ENCODE results near the gene ANKMY1.
A peak's percentile ranks its signal among the peaks of the same experiment; 100 is the strongest.

The ANKMY1 gene

GRCh38 chr2:240586198-240586918 lies 28.6 kb upstream of the ANKMY1 start, which contains the start of gene CAPN10 (continued):
- peak; percentile 66 for TF ChIP-seq ZNF518A (tag by site-specific recombination; conservative IDR thresholded peaks at IDR 0.05; ENCODE audit: low read depth)
- no peak for TF ChIP-seq ZNF645 (tag by site-specific recombination; IDR thresholded peaks at IDR 0.05)
- peak; percentile 83 for TF ChIP-seq ZEB2 (tag by site-specific recombination; IDR thresholded peaks at IDR 0.05)
- TF ChIP-seq PATZ1 (tag by site-specific recombination; IDR thresholded peaks at IDR 0.05), result peak; percentile 42
- no peak for TF ChIP-seq ZNF121 (tag by site-specific recombination; IDR thresholded peaks at IDR 0.05)
- no peak for TF ChIP-seq PRDM6 (tag by site-specific recombination; IDR thresholded peaks at IDR 0.05)
- TF ChIP-seq ZNF24 (tag by site-specific recombination; IDR thresholded peaks at IDR 0.05), result no peak
- no peak for TF ChIP-seq ZNF558 (tag by site-specific recombination; IDR thresholded peaks at IDR 0.05)
- TF ChIP-seq TSHZ1 (tag by site-specific recombination; IDR thresholded peaks at IDR 0.05; ENCODE audit: borderline replicate concordance), result no peak
- TF ChIP-seq ZNF596 (tag by site-specific recombination; IDR thresholded peaks at IDR 0.05), result no peak
- TF ChIP-seq PRDM2 (tag by site-specific recombination; IDR thresholded peaks at IDR 0.05; ENCODE audit: borderline replicate concordance), result no peak
- peak; percentile 53; the same call in 1 of the 2 replicates for TF ChIP-seq ZBTB20 (tag by site-specific recombination; IDR thresholded peaks at IDR 0.05)
- no peak for TF ChIP-seq ZNF404 (tag by site-specific recombination; IDR thresholded peaks at IDR 0.05)
- TF ChIP-seq ZNF423 (tag by site-specific recombination; IDR thresholded peaks at IDR 0.05), result no peak
- TF ChIP-seq ZNF548 (tag by site-specific recombination; IDR thresholded peaks at IDR 0.05), result no peak
- no peak for TF ChIP-seq ZNF530 (tag by site-specific recombination; IDR thresholded peaks at IDR 0.05; ENCODE audit: low read depth)
- no peak for TF ChIP-seq ZNF214 (tag by site-specific recombination; IDR thresholded peaks at IDR 0.05; ENCODE audit: borderline replicate concordance)
- TF ChIP-seq MEIS1 (CRISPR knock-in tag; IDR thresholded peaks at IDR 0.05; ENCODE audit: borderline replicate concordance), result no peak
- TF ChIP-seq YY1 (tag by site-specific recombination; IDR thresholded peaks at IDR 0.05), result no peak

All from HEK293 (cell line).